HEK293 (cell line): ENCODE results near the gene SHROOM3.

Experiments
- CTCF ChIA-PET: fragments of 350-600 bp; formaldehyde crosslinking; extraction: SDS; loops from one replicate; lab custom pipeline; 2021; ENCODE audit warnings: antibody characterized with exemption; lab: Yijun Ruan, JAX
- POLR2A ChIA-PET: fragments of 300-600 bp; formaldehyde crosslinking; extraction: SDS; loops from one replicate; lab custom pipeline; 2020; ENCODE audit warnings: antibody characterized with exemption, inconsistent platforms; lab: Yijun Ruan, JAX
- H3K27ac ChIP-seq: fragments of 200-500 bp; sonication (Bioruptor generic); 2 replicates; pipeline ENCODE4 v1.5.1; 2014; ENCODE audit warnings: low read depth, low read length, control low read depth, inconsistent platforms; ENCODE audit errors: extremely low read depth
- H3K36me3 ChIP-seq, 2 experiments: fragments of 200-500 bp in 1 of 2; sonication (Bioruptor generic) in 1 of 2; 1 replicate in 1 of 2; 2 replicates in 1 of 2; pipeline ENCODE4 v1.5.1; 2014 to 2017; ENCODE audit warnings: inconsistent platforms in 2 of 2, low read length in 2 of 2; ENCODE audit not compliant: control insufficient read depth in 2 of 2, insufficient read depth in 1 of 2
- H3K4me1 ChIP-seq: fragments of 200-500 bp; sonication (Bioruptor generic); 2 replicates; pipeline ENCODE4 v1.5.1; 2014; ENCODE audit warnings: mild to moderate bottlenecking, low read length, inconsistent platforms; ENCODE audit not compliant: control insufficient read depth, insufficient read depth
- H3K4me3 ChIP-seq: 2 replicates; pipeline ENCODE4 v1.5.1; 2011; ENCODE audit warnings: low read depth, mild to moderate bottlenecking, control low read depth, low read length, moderate library complexity
- H3K9me3 ChIP-seq: fragments of 200-500 bp; sonication (Bioruptor generic); 2 replicates; pipeline ENCODE4 v1.5.1; 2014; ENCODE audit warnings: low read depth, low read length, inconsistent platforms; ENCODE audit not compliant: control insufficient read depth, insufficient read depth
- BCL11A ChIP-seq: fragments of 450-650 bp; formaldehyde crosslinking; IDR thresholded peaks from 2 replicates; pipeline ENCODE4 v1.5.1; 2016; ENCODE audit warnings: low read depth, missing biosample characterization, missing genetic modification characterization
- SP2 ChIP-seq: fragments of 450-650 bp; formaldehyde crosslinking; IDR thresholded peaks from 2 replicates; pipeline ENCODE4 v1.5.1; 2016; ENCODE audit warnings: missing biosample characterization, missing genetic modification characterization
- TRIM28 ChIP-seq: IDR thresholded peaks from 2 replicates; pipeline ENCODE4 v1.6.1; 2011; ENCODE audit warnings: low read length, control low read depth, borderline replicate concordance
- ZBTB1 ChIP-seq: fragments of 450-650 bp; formaldehyde crosslinking; IDR thresholded peaks from 2 replicates; pipeline ENCODE4 v1.5.1; 2016; ENCODE audit warnings: missing biosample characterization, missing genetic modification characterization
- ZNF10 ChIP-seq: fragments of 450-650 bp; formaldehyde crosslinking; IDR thresholded peaks from 2 replicates; pipeline ENCODE4 v1.5.1; 2017; ENCODE audit warnings: missing biosample characterization, missing genetic modification characterization
- ZNF146 ChIP-seq: fragments of 450-650 bp; formaldehyde crosslinking; IDR thresholded peaks from 2 replicates; pipeline ENCODE4 v1.5.1; 2016; ENCODE audit warnings: missing biosample characterization, missing genetic modification characterization
- ZNF248 ChIP-seq: fragments of 450-650 bp; formaldehyde crosslinking; IDR thresholded peaks from 2 replicates; pipeline ENCODE4 v1.5.1; 2017; ENCODE audit warnings: missing biosample characterization, missing genetic modification characterization
- ZNF391 ChIP-seq: fragments of 450-650 bp; formaldehyde crosslinking; IDR thresholded peaks from 2 replicates; pipeline ENCODE4 v1.5.1; 2016; ENCODE audit warnings: low read depth, missing biosample characterization, missing genetic modification characterization, borderline replicate concordance
- ZNF433 ChIP-seq: fragments of 450-650 bp; formaldehyde crosslinking; IDR thresholded peaks from 2 replicates; pipeline ENCODE4 v1.5.1; 2016; ENCODE audit warnings: missing biosample characterization, missing genetic modification characterization, low read depth
- ZNF521 ChIP-seq: fragments of 450-650 bp; formaldehyde crosslinking; IDR thresholded peaks from 2 replicates; pipeline ENCODE4 v1.5.1; 2017; ENCODE audit warnings: missing biosample characterization, mild to moderate bottlenecking, missing genetic modification characterization
- ZNF561 ChIP-seq: fragments of 450-650 bp; IDR thresholded peaks from 2 replicates; pipeline ENCODE4 v1.5.1; 2018; ENCODE audit warnings: missing biosample characterization, missing genetic modification characterization, borderline replicate concordance
- ZNF571 ChIP-seq: fragments of 450-650 bp; formaldehyde crosslinking; IDR thresholded peaks from 2 replicates; pipeline ENCODE4 v1.5.0; 2017; ENCODE audit warnings: missing biosample characterization, missing genetic modification characterization
- ZNF837 ChIP-seq: fragments of 450-650 bp; formaldehyde crosslinking; IDR thresholded peaks from 2 replicates; pipeline ENCODE4 v1.5.1; 2016; ENCODE audit warnings: missing biosample characterization, missing genetic modification characterization
- TF ChIP-seq, protein P1 (sequence below): fragments of 450-650 bp; IDR thresholded peaks from 2 replicates; pipeline ENCODE4 v1.5.1; 2018; ENCODE audit warnings: missing biosample characterization, mild to moderate bottlenecking, missing genetic modification characterization
- TF ChIP-seq, protein P2 (sequence below): fragments of 450-650 bp; formaldehyde crosslinking; IDR thresholded peaks from 2 replicates; pipeline ENCODE4 v1.5.1; 2017; ENCODE audit warnings: missing biosample characterization, missing genetic modification characterization
- TF ChIP-seq, protein P3 (sequence below): fragments of 450-650 bp; formaldehyde crosslinking; IDR thresholded peaks from 2 replicates; pipeline ENCODE4 v1.5.1; 2016; ENCODE audit warnings: missing biosample characterization, missing genetic modification characterization
- TF ChIP-seq, protein P4 (sequence below): fragments of 450-650 bp; formaldehyde crosslinking; conservative IDR thresholded peaks from 2 replicates; pipeline ENCODE4 v1.5.1; 2016; ENCODE audit warnings: low read depth, missing biosample characterization, missing genetic modification characterization
- TF ChIP-seq, protein P5 (sequence below): fragments of 450-650 bp; formaldehyde crosslinking; IDR thresholded peaks from 2 replicates; pipeline ENCODE4 v1.5.1; 2016; ENCODE audit warnings: missing biosample characterization, missing genetic modification characterization
- TF ChIP-seq, protein P6 (sequence below): fragments of 450-650 bp; formaldehyde crosslinking; IDR thresholded peaks from 2 replicates; pipeline ENCODE4 v1.5.1; 2016; ENCODE audit warnings: missing biosample characterization, missing genetic modification characterization, borderline replicate concordance

SHROOM3 gene

DNA sequence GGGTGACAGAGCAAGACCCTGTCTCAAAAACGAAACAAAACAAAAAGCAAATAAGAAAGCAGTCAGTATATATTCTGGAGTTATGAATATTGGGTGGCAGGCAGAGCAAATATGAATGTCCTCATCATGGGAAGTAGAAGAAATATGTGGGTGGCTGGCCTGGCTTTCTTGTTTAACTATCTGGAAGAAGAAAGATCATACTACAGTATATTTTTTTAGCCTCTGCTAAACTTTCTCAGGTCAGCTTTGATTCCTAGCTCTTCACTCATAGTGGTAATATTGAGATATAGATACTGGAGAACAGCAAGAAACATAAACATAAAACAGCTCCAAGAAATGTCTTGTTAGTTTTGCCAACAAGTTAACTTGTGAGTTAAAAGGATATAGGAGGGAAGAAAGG, 270.4 kb downstream of the SHROOM3 start:
- no peak overlapping the region for H3K4me3 ChIP-seq
- H3K9me3 ChIP-seq = no peaks in the 10 kb centered on the region
- POLR2A ChIA-PET = no interaction called here
- TF ChIP-seq, protein P1, sequence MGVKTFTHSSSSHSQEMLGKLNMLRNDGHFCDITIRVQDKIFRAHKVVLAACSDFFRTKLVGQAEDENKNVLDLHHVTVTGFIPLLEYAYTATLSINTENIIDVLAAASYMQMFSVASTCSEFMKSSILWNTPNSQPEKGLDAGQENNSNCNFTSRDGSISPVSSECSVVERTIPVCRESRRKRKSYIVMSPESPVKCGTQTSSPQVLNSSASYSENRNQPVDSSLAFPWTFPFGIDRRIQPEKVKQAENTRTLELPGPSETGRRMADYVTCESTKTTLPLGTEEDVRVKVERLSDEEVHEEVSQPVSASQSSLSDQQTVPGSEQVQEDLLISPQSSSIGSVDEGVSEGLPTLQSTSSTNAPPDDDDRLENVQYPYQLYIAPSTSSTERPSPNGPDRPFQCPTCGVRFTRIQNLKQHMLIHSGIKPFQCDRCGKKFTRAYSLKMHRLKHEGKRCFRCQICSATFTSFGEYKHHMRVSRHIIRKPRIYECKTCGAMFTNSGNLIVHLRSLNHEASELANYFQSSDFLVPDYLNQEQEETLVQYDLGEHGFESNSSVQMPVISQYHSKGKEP (tag by site-specific recombination) = no peak
- TF ChIP-seq, protein P2, sequence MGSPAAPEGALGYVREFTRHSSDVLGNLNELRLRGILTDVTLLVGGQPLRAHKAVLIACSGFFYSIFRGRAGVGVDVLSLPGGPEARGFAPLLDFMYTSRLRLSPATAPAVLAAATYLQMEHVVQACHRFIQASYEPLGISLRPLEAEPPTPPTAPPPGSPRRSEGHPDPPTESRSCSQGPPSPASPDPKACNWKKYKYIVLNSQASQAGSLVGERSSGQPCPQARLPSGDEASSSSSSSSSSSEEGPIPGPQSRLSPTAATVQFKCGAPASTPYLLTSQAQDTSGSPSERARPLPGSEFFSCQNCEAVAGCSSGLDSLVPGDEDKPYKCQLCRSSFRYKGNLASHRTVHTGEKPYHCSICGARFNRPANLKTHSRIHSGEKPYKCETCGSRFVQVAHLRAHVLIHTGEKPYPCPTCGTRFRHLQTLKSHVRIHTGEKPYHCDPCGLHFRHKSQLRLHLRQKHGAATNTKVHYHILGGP (tag by site-specific recombination) = no peak
- TF ChIP-seq ZNF521 (tag by site-specific recombination) (no peak), BCL11A (tag by site-specific recombination) (no peak), ZNF571 (tag by site-specific recombination) (no peak), ZNF10 (tag by site-specific recombination) (no peak), ZNF248 (tag by site-specific recombination) (no peak), ZNF146 (tag by site-specific recombination) (no peak), ZBTB1 (tag by site-specific recombination) (no peak), ZNF561 (no peak), TRIM28 (no peak), ZNF837 (no peak), SP2 (tag by site-specific recombination) (no peak), ZNF391 (tag by site-specific recombination) (no peak), ZNF433 (tag by site-specific recombination) (no peak)
- TF ChIP-seq, protein P3, sequence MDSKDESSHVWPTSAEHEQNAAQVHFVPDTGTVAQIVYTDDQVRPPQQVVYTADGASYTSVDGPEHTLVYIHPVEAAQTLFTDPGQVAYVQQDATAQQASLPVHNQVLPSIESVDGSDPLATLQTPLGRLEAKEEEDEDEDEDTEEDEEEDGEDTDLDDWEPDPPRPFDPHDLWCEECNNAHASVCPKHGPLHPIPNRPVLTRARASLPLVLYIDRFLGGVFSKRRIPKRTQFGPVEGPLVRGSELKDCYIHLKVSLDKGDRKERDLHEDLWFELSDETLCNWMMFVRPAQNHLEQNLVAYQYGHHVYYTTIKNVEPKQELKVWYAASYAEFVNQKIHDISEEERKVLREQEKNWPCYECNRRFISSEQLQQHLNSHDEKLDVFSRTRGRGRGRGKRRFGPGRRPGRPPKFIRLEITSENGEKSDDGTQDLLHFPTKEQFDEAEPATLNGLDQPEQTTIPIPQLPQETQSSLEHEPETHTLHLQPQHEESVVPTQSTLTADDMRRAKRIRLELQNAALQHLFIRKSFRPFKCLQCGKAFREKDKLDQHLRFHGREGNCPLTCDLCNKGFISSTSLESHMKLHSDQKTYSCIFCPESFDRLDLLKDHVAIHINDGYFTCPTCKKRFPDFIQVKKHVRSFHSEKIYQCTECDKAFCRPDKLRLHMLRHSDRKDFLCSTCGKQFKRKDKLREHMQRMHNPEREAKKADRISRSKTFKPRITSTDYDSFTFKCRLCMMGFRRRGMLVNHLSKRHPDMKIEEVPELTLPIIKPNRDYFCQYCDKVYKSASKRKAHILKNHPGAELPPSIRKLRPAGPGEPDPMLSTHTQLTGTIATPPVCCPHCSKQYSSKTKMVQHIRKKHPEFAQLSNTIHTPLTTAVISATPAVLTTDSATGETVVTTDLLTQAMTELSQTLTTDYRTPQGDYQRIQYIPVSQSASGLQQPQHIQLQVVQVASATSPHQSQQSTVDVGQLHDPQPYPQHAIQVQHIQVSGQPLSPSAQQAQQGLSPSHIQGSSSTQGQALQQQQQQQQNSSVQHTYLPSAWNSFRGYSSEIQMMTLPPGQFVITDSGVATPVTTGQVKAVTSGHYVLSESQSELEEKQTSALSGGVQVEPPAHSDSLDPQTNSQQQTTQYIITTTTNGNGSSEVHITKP (tag by site-specific recombination) = no peak
- TF ChIP-seq, protein P4, sequence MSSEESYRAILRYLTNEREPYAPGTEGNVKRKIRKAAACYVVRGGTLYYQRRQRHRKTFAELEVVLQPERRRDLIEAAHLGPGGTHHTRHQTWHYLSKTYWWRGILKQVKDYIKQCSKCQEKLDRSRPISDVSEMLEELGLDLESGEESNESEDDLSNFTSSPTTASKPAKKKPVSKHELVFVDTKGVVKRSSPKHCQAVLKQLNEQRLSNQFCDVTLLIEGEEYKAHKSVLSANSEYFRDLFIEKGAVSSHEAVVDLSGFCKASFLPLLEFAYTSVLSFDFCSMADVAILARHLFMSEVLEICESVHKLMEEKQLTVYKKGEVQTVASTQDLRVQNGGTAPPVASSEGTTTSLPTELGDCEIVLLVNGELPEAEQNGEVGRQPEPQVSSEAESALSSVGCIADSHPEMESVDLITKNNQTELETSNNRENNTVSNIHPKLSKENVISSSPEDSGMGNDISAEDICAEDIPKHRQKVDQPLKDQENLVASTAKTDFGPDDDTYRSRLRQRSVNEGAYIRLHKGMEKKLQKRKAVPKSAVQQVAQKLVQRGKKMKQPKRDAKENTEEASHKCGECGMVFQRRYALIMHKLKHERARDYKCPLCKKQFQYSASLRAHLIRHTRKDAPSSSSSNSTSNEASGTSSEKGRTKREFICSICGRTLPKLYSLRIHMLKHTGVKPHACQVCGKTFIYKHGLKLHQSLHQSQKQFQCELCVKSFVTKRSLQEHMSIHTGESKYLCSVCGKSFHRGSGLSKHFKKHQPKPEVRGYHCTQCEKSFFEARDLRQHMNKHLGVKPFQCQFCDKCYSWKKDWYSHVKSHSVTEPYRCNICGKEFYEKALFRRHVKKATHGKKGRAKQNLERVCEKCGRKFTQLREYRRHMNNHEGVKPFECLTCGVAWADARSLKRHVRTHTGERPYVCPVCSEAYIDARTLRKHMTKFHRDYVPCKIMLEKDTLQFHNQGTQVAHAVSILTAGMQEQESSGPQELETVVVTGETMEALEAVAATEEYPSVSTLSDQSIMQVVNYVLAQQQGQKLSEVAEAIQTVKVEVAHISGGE (tag by site-specific recombination) = no peak
- TF ChIP-seq, protein P5, sequence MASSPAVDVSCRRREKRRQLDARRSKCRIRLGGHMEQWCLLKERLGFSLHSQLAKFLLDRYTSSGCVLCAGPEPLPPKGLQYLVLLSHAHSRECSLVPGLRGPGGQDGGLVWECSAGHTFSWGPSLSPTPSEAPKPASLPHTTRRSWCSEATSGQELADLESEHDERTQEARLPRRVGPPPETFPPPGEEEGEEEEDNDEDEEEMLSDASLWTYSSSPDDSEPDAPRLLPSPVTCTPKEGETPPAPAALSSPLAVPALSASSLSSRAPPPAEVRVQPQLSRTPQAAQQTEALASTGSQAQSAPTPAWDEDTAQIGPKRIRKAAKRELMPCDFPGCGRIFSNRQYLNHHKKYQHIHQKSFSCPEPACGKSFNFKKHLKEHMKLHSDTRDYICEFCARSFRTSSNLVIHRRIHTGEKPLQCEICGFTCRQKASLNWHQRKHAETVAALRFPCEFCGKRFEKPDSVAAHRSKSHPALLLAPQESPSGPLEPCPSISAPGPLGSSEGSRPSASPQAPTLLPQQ (tag by site-specific recombination) = no peak
- TF ChIP-seq, protein P6, sequence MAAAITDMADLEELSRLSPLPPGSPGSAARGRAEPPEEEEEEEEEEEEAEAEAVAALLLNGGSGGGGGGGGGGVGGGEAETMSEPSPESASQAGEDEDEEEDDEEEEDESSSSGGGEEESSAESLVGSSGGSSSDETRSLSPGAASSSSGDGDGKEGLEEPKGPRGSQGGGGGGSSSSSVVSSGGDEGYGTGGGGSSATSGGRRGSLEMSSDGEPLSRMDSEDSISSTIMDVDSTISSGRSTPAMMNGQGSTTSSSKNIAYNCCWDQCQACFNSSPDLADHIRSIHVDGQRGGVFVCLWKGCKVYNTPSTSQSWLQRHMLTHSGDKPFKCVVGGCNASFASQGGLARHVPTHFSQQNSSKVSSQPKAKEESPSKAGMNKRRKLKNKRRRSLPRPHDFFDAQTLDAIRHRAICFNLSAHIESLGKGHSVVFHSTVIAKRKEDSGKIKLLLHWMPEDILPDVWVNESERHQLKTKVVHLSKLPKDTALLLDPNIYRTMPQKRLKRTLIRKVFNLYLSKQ (tag by site-specific recombination) = no peak
- peaks cover 24% of the 10 kb centered on the region for H3K4me1 ChIP-seq
- no peak overlapping the region for H3K27ac ChIP-seq
- CTCF ChIA-PET = no interaction called here
- peaks cover 0 to 8% of the 10 kb centered on the region in 2 experiments; a peak in 1 of 3 replicates for H3K36me3 ChIP-seq
